Left lung (tissue), 14 donors: ENCODE results near the gene PEX26. TPM values are rescaled to one million over a fixed set of nuclear protein-coding genes. Genes with fewer than 3 reads are reported as not detected.
A peak's percentile ranks its signal among the peaks of the same experiment; 100 is the strongest.

ENCODE experiments used
- ATAC-seq: fragments of 200-7000 bp; cut with Tn5 transposase; one replicate; pipeline ENCODE4 v1.9.1; 2020; ENCODE audit warnings: moderate library complexity
- DNase-seq, 4 donors: peaks; one replicate each; pipeline ENCODE4 v3.0.0-alpha.2; 2013 to 2020
- H3K27ac ChIP-seq, 2 donors: fragments of 200-600 bp; sonication (generic) in 1 of 2; one replicate each; pipeline versions ENCODE4 v1.5.0 to v1.8.0; 2020 to 2021
- H3K27me3 ChIP-seq, 2 donors: fragments of 200-600 bp; sonication (generic) in 1 of 2; one replicate each; pipeline versions ENCODE4 v1.5.0 to v1.8.0; 2020 to 2021
- H3K36me3 ChIP-seq, 2 donors: fragments of 200-600 bp; sonication (generic) in 1 of 2; one replicate each; pipeline versions ENCODE4 v1.5.0 to v1.8.0; 2020 to 2021
- H3K4me1 ChIP-seq, 2 donors: fragments of 200-600 bp; one replicate each; pipeline ENCODE4 v1.8.0; 2021
- H3K4me3 ChIP-seq, 2 donors: fragments of 200-600 bp; sonication (generic) in 1 of 2; one replicate each; pipeline versions ENCODE4 v1.5.0 to v1.8.0; 2020 to 2021; ENCODE audit warnings: mild to moderate bottlenecking in 1 of 2
- H3K9me3 ChIP-seq, 2 donors: fragments of 200-600 bp; sonication (generic) in 1 of 2; one replicate each; pipeline versions ENCODE4 v1.5.0 to v1.8.0; 2020 to 2021
- CTCF ChIP-seq, 2 donors: fragments of 200-600 bp; sonication (generic) in 1 of 2; IDR thresholded peaks; one replicate each; pipeline versions ENCODE4 v1.5.0 to v1.8.0; 2021; ENCODE audit warnings: antibody characterized with exemption in 2 of 2
- intact Hi-C, 2 donors: fragments of 100-400 bp; cut with DNase I; formaldehyde crosslinking; loops; one replicate each; pipeline versions ENCODE4 v1.11.2 to v1.14.2; 2022
- long read RNA-seq, 12 donors: library from polyadenylated mRNA in 2 of 12; unstranded in 2 of 12; transcript quantifications; one replicate each; pipeline ENCODE4 v2.0.0 and lab custom pipeline, GENCODE V29; 2019 to 2026
- polyA plus RNA-seq, 6 donors: library from polyadenylated mRNA; unstranded; fragments of 120-200 nt; gene quantifications; one replicate each; pipeline ENCODE4 v1.2.1, GENCODE V29; 2013; ENCODE audit not compliant: insufficient read length in 6 of 6
- total RNA-seq, 2 donors: library from RNA; stranded (reverse); fragmentation: NEBNext Ultra II Directional; extraction: Animal tissue kit (Norgen Biotek cat#: 25700); gene quantifications; one replicate each; pipeline ENCODE4 v1.2.1, GENCODE V29; 2021
- donor health status: DM: no; HTN: yes; CAD: no.
- donor health status: DM: no; HTN: no; CAD: no.

PEX26 gene
- 10 to 100 TPM; 35.8 to 39.4 TPM for total RNA-seq
- polyA plus RNA-seq: 10 to 100 TPM; 21.8 to 28.5 (median 26.0) TPM
- long read RNA-seq, donor 1, full-length matches to known transcripts: 5 of 21 reads
- long read RNA-seq, donor 1, partial matches to known transcripts: 16 of 21 reads
- long read RNA-seq, donor 1, other reads (novel, unspliced or antisense): 0 of 21 reads
- long read RNA-seq, donor 2, partial matches to known transcripts: 14 of 16 reads
- long read RNA-seq, donor 2, other reads (novel, unspliced or antisense): 0 of 16 reads
- long read RNA-seq, donor 3, full-length matches to known transcripts: 2 of 2 reads
- long read RNA-seq, donor 3, partial matches to known transcripts: 0 of 2 reads
- long read RNA-seq, donor 3, other reads (novel, unspliced or antisense): 0 of 2 reads
- long read RNA-seq, donor 4, full-length matches to known transcripts: 4 of 9 reads
- long read RNA-seq, donor 4, partial matches to known transcripts: 0 of 9 reads
- long read RNA-seq, donor 4, other reads (novel, unspliced or antisense): 5 of 9 reads
- long read RNA-seq, donor 5, partial matches to known transcripts: 10 of 12 reads
- long read RNA-seq, donor 5, other reads (novel, unspliced or antisense): 0 of 12 reads
- long read RNA-seq, donor 6, full-length matches to known transcripts: 4 of 9 reads
- long read RNA-seq, donor 6, partial matches to known transcripts: 5 of 9 reads
- long read RNA-seq, donor 6, other reads (novel, unspliced or antisense): 0 of 9 reads
- long read RNA-seq, donor 7: 0 reads
- long read RNA-seq, donor 8, partial matches to known transcripts: 5 of 5 reads
- long read RNA-seq, donor 8, other reads (novel, unspliced or antisense): 0 of 5 reads
- long read RNA-seq, donor 9: 0 reads
- long read RNA-seq, donor 10, full-length matches to known transcripts: 3 of 3 reads
- long read RNA-seq, donor 10, partial matches to known transcripts: 0 of 3 reads
- long read RNA-seq, donor 10, other reads (novel, unspliced or antisense): 0 of 3 reads
- long read RNA-seq, donor 11, full-length matches to known transcripts: 3 of 17 reads
- long read RNA-seq, donor 11, partial matches to known transcripts: 14 of 17 reads
- long read RNA-seq, donor 11, other reads (novel, unspliced or antisense): 0 of 17 reads
- long read RNA-seq, donor 12, partial matches to known transcripts: 0 of 1 reads
- long read RNA-seq, donor 12, other reads (novel, unspliced or antisense): 0 of 1 reads

GRCh38 chr22:18077639-18078328 lies at the start of gene PEX26:
Gene PEX26, plus strand, starts transcription at chr22:18077990. Its CDS starts 387 bp downstream, at chr22:18078377.
- H3K27me3 ChIP-seq: no peaks in the 10 kb centered on the region
- DNase-seq (peak; percentile 91 to 98 (median 96)), ATAC-seq (peak; percentile 99)
- H3K36me3 ChIP-seq: peaks cover 0 to 34% of the 10 kb centered on the region in 2 donors
- H3K9me3 ChIP-seq: no peaks in the 10 kb centered on the region
- peak within 1 kb of the TSS; percentile 79 to 81 for H3K27ac ChIP-seq
- peaks cover 16 to 30% of the 10 kb centered on the region in 2 donors for H3K4me1 ChIP-seq
- H3K4me3 ChIP-seq: peak within 1 kb of the TSS; percentile 71 to 98
- intact Hi-C loops: loop anchor here in 1 of 2 donors (5.0 to 10.0 kb wide), 2 partner anchors 53 to 245 kb away; partner anchors contain the start of gene MICAL3
- no peak for TF ChIP-seq CTCF (IDR thresholded peaks at IDR 0.05)

- DNase-seq: no peak
- Histone ChIP-seq H3K27ac (no peak overlapping the region), H3K9me3 (no peaks in the 10 kb centered on the region), H3K27me3 (peaks cover 16 to 46% of the 10 kb centered on the region in 2 donors), H3K36me3 (no peaks in the 10 kb centered on the region), H3K4me3 (no peak overlapping the region), H3K4me1 (peaks cover 0 to 9% of the 10 kb centered on the region in 2 donors)
- intact Hi-C loops: loop anchor here in 1 of 2 donors (10.0 kb wide), 1 partner anchor 46 kb away; the partner anchor contains the start of gene PEX26
- no peak for TF ChIP-seq CTCF (IDR thresholded peaks at IDR 0.05)
- ATAC-seq: no peak
These were observed 48.8 kb upstream of the PEX26 start for GRCh38 chr22:18028817-18029527.

GRCh38 chr22:18029686-18030267 lies 48.0 kb upstream of the PEX26 start:
- intact Hi-C loops: loop anchor here in 1 of 2 donors (10.0 kb wide), 1 partner anchor 45 kb away; the partner anchor contains the start of gene PEX26
- DNase-seq: no peak
- Histone ChIP-seq H3K4me1 (peaks cover 0 to under 1% of the 10 kb centered on the region in 2 donors), H3K27ac (no peak overlapping the region), H3K9me3 (no peaks in the 10 kb centered on the region), H3K36me3 (no peaks in the 10 kb centered on the region), H3K4me3 (no peak overlapping the region), H3K27me3 (peaks cover 14 to 38% of the 10 kb centered on the region in 2 donors)
- no peak for TF ChIP-seq CTCF (IDR thresholded peaks at IDR 0.05)
- ATAC-seq: no peak
